GM19099 (cell line): Measurements from ENCODE around the gene B9D2.

ENCODE experiments used
- POLR2A ChIP-seq: IDR thresholded peaks from 3 replicates; pipeline ENCODE4 v1.6.1; 2011; ENCODE audit warnings: low read depth; ENCODE audit not compliant: insufficient read length; ENCODE audit errors: extremely low read depth

B9D2 gene

GRCh38 chr19:41367848-41368301 lies 3.9 kb upstream of the B9D2 start:
- peak; percentile 34 for TF ChIP-seq POLR2A

GRCh38 chr19:41366089-41366488 lies 2.1 kb upstream of the B9D2 start:
- no peak for TF ChIP-seq POLR2A

- no peak for TF ChIP-seq POLR2A
Observed at GRCh38 chr19:41364524-41365391, 809 bp upstream of the B9D2 start.

- TF ChIP-seq POLR2A, result no peak
Observed at GRCh38 chr19:41363371-41363752, 587 bp downstream of the B9D2 start.

- TF ChIP-seq POLR2A, result no peak
Observed at GRCh38 chr19:41362143-41362847, 1.7 kb downstream of the B9D2 start.

GRCh38 chr19:41359741-41360140 lies 4.2 kb downstream of the B9D2 start:
- TF ChIP-seq POLR2A, result no peak

- TF ChIP-seq POLR2A, result no peak
Observed at GRCh38 chr19:41357746-41358145, 6.2 kb downstream of the B9D2 start.

- no peak for TF ChIP-seq POLR2A
Observed at GRCh38 chr19:41356984-41357739, 6.8 kb downstream of the B9D2 start.

GRCh38 chr19:41355802-41356201 lies 8.1 kb downstream of the B9D2 start:
- TF ChIP-seq POLR2A, result no peak

- TF ChIP-seq POLR2A, result no peak
Observed at GRCh38 chr19:41355035-41355434, 8.9 kb downstream of the B9D2 start.

- TF ChIP-seq POLR2A, result no peak
Observed at GRCh38 chr19:41354343-41354953, 9.5 kb downstream of the B9D2 start.

- peak; percentile 94 for TF ChIP-seq POLR2A
Observed at GRCh38 chr19:41353466-41354342, 10.2 kb downstream of the B9D2 start, which contains the start of gene TGFB1. Gene TGFB1, minus strand, starts transcription at chr19:41353922. Its CDS starts 878 bp downstream, at chr19:41353044.

- TF ChIP-seq POLR2A, result no peak
Observed at GRCh38 chr19:41352609-41353465, 11.1 kb downstream of the B9D2 start.
